ENCODE measurements around the gene AIFM3.

The AIFM3 gene

DNA sequence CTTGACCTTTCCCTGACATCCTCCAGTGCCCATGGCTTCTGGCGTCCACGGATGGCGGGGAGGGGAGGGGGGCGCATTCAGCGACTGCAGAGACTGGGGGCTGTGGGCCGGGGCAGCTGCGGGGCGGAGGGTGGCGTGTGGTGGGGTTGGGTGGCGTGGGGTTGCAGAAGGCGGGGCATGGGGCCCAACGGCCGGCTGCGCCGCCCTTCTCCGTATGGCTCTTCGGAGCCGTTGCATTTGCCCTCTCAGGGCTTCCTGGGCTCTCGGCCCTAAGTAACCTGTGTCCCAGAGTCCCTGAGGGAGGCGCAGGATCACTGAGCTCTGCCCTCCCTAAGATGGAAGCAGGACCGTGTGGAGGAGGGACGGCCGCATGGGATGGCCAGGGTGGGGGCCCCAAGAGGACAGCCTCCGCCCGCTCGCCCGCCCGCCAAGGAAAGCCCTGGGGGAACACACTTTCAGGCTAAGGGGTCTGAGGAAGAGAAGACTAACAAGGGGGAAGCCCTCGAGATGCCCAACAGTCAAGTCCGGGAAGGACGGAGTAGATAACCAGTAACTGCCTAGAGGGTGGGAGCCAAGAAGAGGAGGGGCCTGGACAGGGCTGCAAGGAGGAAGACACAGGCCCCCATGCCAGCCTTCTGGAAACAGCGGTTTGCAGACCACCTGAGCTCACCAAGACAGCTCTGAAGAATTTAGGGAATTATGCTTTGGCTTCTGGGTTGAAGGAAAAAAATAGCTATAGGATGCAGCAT, 9.2 kb upstream of the AIFM3 start:
- DNase-seq: no peak

- no peak for DNase-seq
Measured at GRCh38 chr22:20959578-20960461, 7.2 kb upstream of the AIFM3 start.

DNA sequence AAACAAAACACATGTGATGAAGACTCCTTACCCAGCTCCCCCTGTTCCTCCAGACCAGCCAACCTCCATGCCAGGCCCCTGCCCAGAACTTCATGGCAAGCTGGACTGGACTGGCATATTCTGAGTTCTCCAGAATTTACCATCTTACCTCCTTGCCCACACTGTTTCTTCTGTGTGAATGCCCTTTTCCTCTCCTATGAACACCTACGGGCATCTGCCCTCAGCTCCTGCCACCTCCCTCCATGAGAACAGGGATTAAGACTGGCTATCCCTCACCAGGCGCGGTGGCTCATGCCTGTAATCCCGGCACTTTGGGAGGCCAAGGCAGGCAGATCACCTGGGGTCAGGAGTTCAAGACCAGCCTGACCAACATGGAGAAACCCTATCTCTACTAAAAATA, 6.4 kb upstream of the AIFM3 start:
- no peak for DNase-seq

- DNase-seq: no peak
Measured at GRCh38 chr22:20962491-20962945, 4.5 kb upstream of the AIFM3 start.

GRCh38 chr22:20963201-20964052, 3.6 kb upstream of the AIFM3 start:
- no peak for DNase-seq

GRCh38 chr22:20964090-20964798, 2.8 kb upstream of the AIFM3 start:
- DNase-seq: no peak

- DNase-seq: no peak
Measured at GRCh38 chr22:20964799-20965103, 2.3 kb upstream of the AIFM3 start.

DNA sequence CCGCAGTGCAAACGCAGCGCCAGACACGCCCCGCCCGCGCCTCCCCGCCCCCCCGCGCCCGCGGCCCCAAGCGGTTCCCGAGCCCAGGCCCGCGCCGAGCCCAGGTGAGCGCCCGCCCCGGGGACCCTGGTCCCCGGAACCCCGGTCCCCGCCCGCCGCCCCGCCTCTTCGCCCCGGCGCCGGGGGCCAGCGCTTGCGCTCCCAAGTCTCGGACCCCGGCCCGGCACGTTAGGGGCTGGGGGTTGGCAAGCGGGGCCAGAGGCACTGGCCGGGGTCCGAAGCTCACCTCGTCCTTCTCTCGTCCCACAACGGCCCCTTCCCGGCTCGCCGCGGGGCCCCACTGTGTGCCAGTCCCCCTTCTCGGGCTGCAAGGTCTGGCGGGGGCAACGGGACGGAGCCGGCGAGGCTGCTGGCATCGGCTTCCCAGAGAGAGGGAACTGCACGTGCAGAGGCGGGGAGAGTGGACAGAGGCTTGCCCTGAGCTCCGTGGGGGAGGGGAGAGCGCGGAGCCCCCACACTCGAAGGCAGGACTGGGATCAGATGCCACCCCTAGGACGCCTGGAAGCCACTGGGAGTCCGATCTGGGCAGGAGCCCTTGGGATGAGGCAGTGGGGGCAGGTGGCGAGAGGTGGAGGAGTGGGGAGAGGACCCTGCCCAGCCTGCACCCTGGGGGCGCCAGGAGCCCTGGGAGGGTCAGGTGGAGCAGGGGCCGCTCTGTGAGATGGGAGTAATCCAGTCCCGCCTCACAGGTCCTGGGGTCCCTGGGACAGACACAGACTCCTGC, 1.8 kb upstream of the AIFM3 start:
- no peak for DNase-seq

DNA sequence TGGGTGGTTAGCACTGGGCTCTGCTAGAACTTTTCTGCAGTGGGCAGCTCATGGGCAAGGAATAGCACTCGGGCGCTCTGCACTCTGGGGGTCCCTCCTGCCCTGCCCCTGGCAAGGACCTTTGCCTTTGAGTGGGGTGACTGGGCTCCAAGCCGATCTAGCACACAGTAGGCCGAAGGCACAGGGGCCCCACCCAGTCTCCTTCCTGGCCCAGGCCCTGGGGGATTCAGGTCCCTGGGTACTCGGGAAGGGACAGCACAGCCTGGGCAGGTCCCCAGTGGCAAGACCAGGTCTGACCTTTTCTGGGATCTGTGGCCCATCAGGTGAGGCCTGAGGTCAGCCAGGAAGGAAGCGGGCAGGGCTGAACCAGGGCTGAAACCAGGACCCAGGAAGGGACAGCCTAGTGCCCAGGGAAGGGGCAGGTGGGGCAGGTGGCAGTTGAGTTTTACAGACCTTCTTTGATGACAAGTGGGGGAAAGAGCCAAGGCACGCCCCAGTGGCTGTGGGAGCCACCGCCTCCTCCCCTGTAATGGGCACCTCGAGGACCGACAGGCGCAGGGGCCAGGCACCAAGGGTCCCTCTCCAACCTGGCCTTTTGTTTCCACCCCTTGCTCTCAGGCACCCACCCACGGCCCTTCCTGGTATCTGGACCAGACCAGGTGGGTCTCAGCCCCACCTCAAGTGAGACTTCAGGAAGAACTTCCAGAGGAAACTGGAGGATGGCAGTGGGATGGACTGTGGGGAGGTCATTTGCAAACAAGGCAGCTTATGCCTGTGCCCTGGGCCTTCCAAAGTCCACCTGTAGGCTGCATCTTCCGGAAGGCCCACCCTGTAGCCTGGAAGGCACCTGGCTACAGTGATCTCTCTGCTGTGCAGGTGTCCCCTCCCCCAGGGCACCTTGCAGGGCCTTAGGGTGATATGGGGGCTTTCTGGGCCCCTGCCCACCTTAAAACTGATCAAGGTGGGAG, 883 bp upstream of the AIFM3 start:
- DNase-seq: no peak

- DNase-seq: no peak
Measured at GRCh38 chr22:20967697-20968211, 699 bp downstream of the AIFM3 start.

DNA sequence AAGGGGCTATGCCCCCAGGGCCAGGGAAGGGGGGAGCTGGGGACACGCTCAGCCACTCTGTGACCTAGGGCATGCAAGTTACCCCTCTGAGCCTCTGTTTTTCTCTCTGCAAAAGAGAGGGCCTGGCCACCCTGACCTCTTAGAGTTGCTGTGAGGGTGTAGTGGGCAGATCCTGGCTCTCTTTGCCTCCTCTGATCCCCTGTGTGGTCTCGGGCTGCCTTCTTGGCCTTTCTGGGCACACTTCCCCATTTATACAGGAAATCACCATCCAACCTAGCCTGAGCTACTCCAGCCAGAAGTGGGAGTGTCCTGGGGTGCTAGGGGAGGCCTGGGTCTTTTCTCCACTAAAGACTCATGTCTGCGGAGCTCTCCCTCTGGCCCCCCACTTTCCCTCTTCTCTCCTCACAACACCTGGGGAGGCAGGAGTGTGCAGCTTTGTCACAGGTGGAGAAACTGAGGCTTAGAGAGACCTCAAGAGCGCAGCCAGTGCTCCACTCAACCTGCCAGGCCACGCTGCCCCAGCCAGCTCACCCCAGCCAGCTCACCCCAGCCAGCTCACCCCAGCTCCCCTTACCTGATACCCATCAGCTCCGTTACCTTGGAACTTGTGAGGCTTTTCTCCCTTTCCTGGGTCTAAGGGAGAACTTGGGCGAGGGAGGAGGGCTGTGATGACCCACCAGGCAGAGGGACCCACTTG, 1.4 kb downstream of the AIFM3 start:
- no peak for DNase-seq

DNA sequence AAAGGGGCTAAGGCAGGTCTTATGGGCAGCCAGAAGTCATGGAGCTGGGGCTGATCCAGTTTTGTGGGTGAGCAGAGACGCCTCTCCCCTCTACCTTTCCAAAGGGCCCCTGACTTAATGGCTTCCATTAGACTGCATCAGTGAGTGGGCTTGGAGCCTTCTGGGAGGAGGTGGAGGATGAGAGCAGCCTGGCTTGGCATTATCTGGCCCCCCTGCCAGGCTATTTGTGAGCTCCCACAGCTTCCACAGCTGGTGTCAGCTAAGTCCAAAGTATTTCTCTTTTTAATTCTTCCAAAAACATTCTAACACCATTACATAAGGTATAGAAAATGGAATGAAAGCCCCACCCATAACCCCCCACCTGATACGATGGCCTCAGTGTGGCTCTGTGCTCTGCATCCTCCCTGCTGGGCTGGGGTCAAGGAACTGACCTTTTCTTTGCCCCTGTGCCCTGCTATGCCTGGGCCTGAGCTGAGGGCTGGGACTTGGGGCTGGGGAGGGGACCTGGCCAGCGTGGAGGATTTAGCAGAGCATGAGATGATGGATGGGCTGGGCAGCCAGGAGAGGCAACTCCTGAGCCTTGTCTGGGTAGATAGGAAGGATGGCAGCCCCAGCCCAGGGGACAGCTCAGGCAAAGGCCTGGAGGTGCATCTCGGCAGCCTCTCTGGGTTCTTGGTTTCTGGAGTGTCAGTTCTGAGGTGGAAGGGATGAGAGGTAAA, 4.0 kb downstream of the AIFM3 start:
- DNase-seq: no peak

GRCh38 chr22:20972014-20972694, 5.1 kb downstream of the AIFM3 start:
- peak; percentile 31 for DNase-seq

DNA sequence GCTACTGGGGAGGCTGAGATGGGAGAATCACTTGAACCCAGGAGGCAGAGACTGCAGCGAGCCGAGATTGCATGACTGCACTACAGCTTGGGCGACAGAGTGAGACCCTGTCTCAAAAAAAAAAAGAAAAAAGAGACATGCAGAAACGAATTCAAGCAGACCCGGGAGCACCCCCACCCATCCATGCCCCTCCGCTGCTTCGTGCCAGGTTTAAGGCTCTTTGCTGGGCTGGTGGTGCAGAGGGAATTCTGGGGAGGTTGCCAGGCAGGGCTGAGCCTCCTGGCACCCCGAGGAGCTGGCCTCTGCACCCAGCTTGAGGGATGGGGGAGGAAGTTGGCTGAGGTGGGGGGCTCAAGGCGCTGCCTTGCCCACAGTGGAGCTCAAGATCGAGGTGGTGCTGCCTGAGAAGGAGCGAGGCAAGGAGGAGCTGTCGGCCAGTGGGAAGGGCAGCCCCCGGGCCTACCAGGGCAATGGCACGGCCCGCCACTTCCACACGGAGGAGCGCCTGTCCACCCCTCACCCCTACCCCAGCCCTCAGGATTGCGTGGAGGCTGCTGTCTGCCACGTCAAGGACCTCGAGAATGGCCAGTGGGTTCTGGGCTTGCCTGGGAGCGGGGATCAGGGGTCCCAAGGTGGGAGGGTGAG, 6.0 kb downstream of the AIFM3 start:
- DNase-seq: no peak

DNA sequence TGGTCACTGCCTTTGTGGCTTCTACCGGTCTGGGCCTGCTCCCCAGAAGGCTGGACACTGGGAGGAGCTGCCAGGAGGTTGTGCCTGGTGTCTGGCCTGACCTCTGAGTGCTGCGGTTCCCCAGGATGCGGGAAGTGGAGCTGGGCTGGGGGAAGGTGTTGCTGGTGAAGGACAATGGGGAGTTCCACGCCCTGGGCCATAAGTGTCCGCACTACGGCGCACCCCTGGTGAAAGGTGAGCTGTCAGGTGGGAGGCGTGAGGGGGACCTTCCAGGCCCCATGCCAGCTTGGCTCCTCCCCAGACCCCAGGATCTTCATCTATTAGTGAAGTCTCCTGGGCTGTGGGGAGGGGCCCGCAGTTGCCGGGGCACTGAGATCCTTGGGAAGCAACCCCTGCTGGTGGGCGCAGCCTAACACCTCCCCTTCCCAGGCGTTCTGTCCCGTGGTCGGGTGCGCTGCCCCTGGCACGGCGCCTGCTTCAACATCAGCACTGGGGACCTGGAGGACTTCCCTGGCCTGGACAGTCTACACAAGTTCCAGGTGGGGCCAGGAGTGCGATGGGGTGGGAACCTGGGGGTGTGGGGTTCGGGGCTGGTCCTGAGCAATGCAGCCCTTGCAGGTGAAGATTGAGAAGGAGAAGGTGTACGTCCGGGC, 6.7 kb downstream of the AIFM3 start:
- no peak for DNase-seq

- no peak for DNase-seq
Measured at GRCh38 chr22:20974336-20974955, 7.4 kb downstream of the AIFM3 start.

Measured in fibroblast of skin of scalp (primary cell).